Activated naive CD4-positive, alpha-beta T cell (primary cell): ENCODE data around the gene SNRPD3.
"Not testable (repeated sequence)": the region's sequence is repeated elsewhere in the genome, so short reads cannot be mapped to it uniquely, and the experiment has no call there.

ENCODE experiments used
- DNase-seq, 4 experiments: peaks; one replicate each; lab custom pipeline; 2025; lab: John Stamatoyannopoulos, UW

Gene SNRPD3

DNA sequence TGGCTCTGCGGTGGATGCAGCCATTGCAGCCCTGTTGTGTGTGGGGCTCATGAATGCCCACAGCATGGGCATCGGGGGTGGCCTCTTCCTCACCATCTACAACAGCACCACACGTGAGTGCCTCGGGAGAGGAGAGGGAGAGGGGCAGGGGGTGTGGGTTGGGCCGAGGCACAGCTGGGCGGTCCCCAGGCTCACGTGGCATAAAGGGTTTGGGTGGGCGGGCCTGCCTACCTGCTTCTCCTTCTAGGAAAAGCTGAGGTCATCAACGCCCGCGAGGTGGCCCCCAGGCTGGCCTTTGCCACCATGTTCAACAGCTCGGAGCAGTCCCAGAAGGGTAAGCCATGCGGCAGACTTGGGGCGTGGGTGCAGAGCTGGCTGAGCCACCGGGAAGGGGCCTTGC lies 59.0 kb downstream of the SNRPD3 start:
- not testable (repeated sequence) for DNase-seq

DNA sequence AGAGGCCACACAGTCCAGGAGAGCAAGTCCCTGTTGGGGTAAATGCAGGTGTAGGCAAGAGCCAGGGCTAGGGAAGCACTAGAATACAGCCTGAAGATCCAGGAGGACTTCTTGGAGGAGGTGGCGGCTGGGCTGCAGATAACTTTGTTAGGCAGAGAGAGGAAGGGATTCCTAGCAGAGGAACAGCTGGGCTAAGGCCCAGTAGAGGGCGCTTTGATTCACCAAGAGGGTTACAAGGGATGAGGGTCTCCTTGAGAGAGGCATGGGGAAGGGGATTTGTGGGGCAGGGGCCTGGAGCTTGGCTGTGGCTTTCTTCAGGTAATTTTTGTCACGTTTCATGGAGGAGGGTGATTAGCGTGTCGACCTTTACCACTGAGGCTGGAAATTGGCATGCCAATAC lies 65.4 kb downstream of the SNRPD3 start:
- not testable (repeated sequence) for DNase-seq

DNA sequence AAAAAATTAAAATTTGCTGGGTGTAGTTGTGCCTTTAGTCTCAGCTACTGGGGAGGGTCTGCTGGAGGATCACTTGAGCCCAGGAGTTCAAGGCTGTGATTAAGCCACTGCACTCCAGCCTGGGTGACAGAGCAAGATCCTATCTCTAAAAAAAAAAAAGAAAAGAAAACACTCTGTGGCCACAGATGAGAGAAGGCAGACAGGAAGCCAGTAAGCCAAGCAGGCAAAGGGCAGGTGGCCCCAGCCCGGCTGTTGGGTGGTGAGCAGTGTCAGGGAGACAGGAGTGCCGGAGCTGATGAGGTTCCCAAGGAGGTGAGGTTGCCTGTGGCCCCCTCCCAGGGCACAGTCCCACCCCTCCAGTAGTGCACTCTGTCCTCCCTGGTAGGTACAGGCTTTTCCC lies 66.8 kb downstream of the SNRPD3 start:
- DNase-seq = peak in 1 of 4 experiments; percentile 11
